RWPE2 (cell line): Measurements from ENCODE around the gene SPX.

ENCODE experiments used
- ATAC-seq: fragments of 200-7000 bp; cut with Tn5 transposase; 3 replicates; pipeline ENCODE4 v1.9.1; 2021; ENCODE audit warnings: low read depth
- DNase-seq: peaks from one replicate; pipeline ENCODE4 v3.0.0-alpha.2; 2020; ENCODE audit warnings: low spot score
- H3K27ac ChIP-seq: fragments of 450-650 bp; 2 replicates; pipeline ENCODE4 v1.5.1; 2017; ENCODE audit warnings: mild to moderate bottlenecking; ENCODE audit not compliant: poor library complexity, severe bottlenecking
- H3K27me3 ChIP-seq: fragments of 250-450 bp; sonication (Bioruptor Pico); 2 replicates; pipeline ENCODE4 v1.5.1; 2021; ENCODE audit warnings: mild to moderate bottlenecking, moderate library complexity; ENCODE audit not compliant: insufficient read depth, poor library complexity, severe bottlenecking
- H3K36me3 ChIP-seq: fragments of 250-450 bp; sonication (Bioruptor Pico); 2 replicates; pipeline ENCODE4 v1.5.1; 2020; ENCODE audit warnings: low read depth, mild to moderate bottlenecking, moderate library complexity
- H3K4me1 ChIP-seq: fragments of 250-450 bp; sonication (Bioruptor Pico); 2 replicates; pipeline ENCODE4 v1.5.1; 2021; ENCODE audit warnings: mild to moderate bottlenecking, moderate library complexity; ENCODE audit not compliant: insufficient read depth, poor library complexity, severe bottlenecking
- H3K4me3 ChIP-seq: fragments of 250-450 bp; sonication (Bioruptor Pico); 2 replicates; pipeline ENCODE4 v1.5.1; 2021; ENCODE audit warnings: mild to moderate bottlenecking, moderate library complexity; ENCODE audit not compliant: severe bottlenecking
- H3K9me3 ChIP-seq: fragments of 250-450 bp; sonication (Bioruptor Pico); 2 replicates; pipeline ENCODE4 v1.5.1; 2021; ENCODE audit warnings: mild to moderate bottlenecking, moderate library complexity; ENCODE audit not compliant: severe bottlenecking
- CTCF ChIP-seq: fragments of 450-650 bp; IDR thresholded peaks from one replicate; pipeline ENCODE4 v1.5.1; 2017; ENCODE audit warnings: mild to moderate bottlenecking, moderate library complexity; ENCODE audit not compliant: poor library complexity, severe bottlenecking

The SPX gene

GRCh38 chr12:21542403-21542802 lies 16.3 kb downstream of the SPX start:
- no peak for TF ChIP-seq CTCF
- Histone ChIP-seq H3K4me3 (no peak overlapping the region), H3K4me1 (no peaks in the 10 kb centered on the region), H3K9me3 (no peaks in the 10 kb centered on the region), H3K36me3 (no peaks in the 10 kb centered on the region), H3K27ac (no peak overlapping the region), H3K27me3 (no peaks in the 10 kb centered on the region)
- ATAC-seq, result no peak
- no peak for DNase-seq

DNA sequence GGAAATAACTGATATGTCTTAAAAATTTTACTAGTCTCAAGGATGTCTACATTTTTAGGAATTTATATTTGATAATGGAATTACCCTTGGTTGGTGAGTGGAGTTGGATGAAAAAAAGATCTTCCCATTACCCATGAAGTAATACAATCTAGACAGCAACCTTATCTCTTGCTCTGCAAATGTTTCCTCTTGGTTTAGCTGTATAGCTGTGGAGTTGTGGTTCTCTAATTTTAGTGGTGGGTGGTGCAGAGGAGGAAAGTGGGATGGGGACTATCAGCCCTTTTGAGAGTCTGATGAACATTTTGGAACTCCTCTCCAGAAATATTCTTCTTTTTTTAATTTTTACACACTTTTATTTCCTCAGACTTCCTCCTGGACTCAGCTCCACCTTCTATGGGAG lies 17.1 kb downstream of the SPX start:
- H3K4me3 ChIP-seq, result no peak overlapping the region
- H3K27ac ChIP-seq, result no peak overlapping the region
- no peaks in the 10 kb centered on the region for H3K9me3 ChIP-seq
- DNase-seq (no peak), ATAC-seq (no peak)
- no peaks in the 10 kb centered on the region for H3K27me3 ChIP-seq
- no peak for TF ChIP-seq CTCF
- no peaks in the 10 kb centered on the region for H3K4me1 ChIP-seq
- H3K36me3 ChIP-seq, result no peaks in the 10 kb centered on the region

GRCh38 chr12:21545557-21545956 lies 19.5 kb downstream of the SPX start:
- no peak overlapping the region for H3K27ac ChIP-seq
- H3K4me1 ChIP-seq, result no peaks in the 10 kb centered on the region
- ATAC-seq (no peak), DNase-seq (no peak)
- TF ChIP-seq CTCF, result no peak
- no peaks in the 10 kb centered on the region for H3K27me3 ChIP-seq
- no peaks in the 10 kb centered on the region for H3K9me3 ChIP-seq
- H3K4me3 ChIP-seq, result no peak overlapping the region
- H3K36me3 ChIP-seq, result no peaks in the 10 kb centered on the region

DNA sequence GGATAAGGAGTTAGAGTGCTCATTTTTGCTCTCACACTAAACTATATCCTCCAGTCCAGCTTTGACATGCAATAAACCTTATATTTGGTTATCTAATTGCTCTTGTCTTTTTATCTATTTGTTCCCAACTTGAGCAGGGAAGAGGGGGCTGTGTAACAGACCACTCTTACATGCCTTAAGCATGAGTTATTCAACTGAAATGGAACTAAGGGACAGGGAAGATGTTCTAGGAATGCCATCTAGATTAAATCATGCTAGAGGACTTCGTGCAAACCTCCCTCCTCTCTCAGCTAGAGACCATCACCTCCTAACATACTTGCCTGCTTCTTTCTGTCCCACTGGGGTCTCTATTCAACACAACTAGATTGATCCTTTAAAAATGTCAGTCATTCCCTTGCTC lies 20.6 kb downstream of the SPX start:
- DNase-seq, result no peak
- Histone ChIP-seq H3K27ac (no peak overlapping the region), H3K4me3 (no peak overlapping the region), H3K36me3 (no peaks in the 10 kb centered on the region), H3K4me1 (no peaks in the 10 kb centered on the region), H3K27me3 (no peaks in the 10 kb centered on the region), H3K9me3 (no peaks in the 10 kb centered on the region)
- TF ChIP-seq CTCF, result no peak
- ATAC-seq, result no peak

GRCh38 chr12:21547437-21547836 lies 21.3 kb downstream of the SPX start:
- Histone ChIP-seq H3K27ac (no peak overlapping the region), H3K9me3 (no peaks in the 10 kb centered on the region), H3K36me3 (no peaks in the 10 kb centered on the region), H3K4me1 (no peaks in the 10 kb centered on the region), H3K27me3 (no peaks in the 10 kb centered on the region), H3K4me3 (no peak overlapping the region)
- DNase-seq (no peak), ATAC-seq (no peak)
- no peak for TF ChIP-seq CTCF
